Aorta (tissue), 5 donors: Measurements from ENCODE around the gene NUTF2. TPM values are rescaled to one million over a fixed set of nuclear protein-coding genes. Genes with fewer than 3 reads are reported as not detected.

Experiments
- ATAC-seq: fragments of 200-7000 bp; cut with Tn5 transposase; one replicate; pipeline ENCODE4 v1.9.1; 2022; ENCODE audit warnings: moderate library complexity; ENCODE audit not compliant: low FRiP score
- DNase-seq, 2 donors: peaks; one replicate each; pipeline ENCODE4 v3.0.0-alpha.2; 2020
- H3K27ac ChIP-seq, 2 donors: one replicate each; pipeline ENCODE4 v1.5.1; 2013; ENCODE audit warnings: low read length in 2 of 2, mild to moderate bottlenecking in 2 of 2, moderate library complexity in 2 of 2, control low read depth in 1 of 2, inconsistent platforms in 1 of 2, low read depth in 1 of 2
- H3K27me3 ChIP-seq, 2 donors: one replicate each; pipeline ENCODE4 v1.6.1; 2013; ENCODE audit warnings: control low read depth in 1 of 2, low read length in 1 of 2, mild to moderate bottlenecking in 1 of 2, moderate library complexity in 1 of 2; ENCODE audit not compliant: insufficient read depth in 2 of 2, control insufficient read depth in 1 of 2
- H3K36me3 ChIP-seq, 2 donors: one replicate each; pipeline ENCODE4 v1.6.1; 2013; ENCODE audit warnings: control low read depth in 1 of 2, low read length in 1 of 2, mild to moderate bottlenecking in 1 of 2; ENCODE audit not compliant: insufficient read depth in 2 of 2, control insufficient read depth in 1 of 2
- H3K4me1 ChIP-seq, 2 donors: one replicate each; pipeline ENCODE4 v1.6.1; 2013; ENCODE audit warnings: low read length in 2 of 2, control low read depth in 1 of 2, mild to moderate bottlenecking in 1 of 2, moderate library complexity in 1 of 2; ENCODE audit not compliant: insufficient read depth in 2 of 2, control insufficient read depth in 1 of 2
- H3K4me3 ChIP-seq, 2 donors: one replicate each; pipeline ENCODE4 v1.5.1; 2013; ENCODE audit warnings: low read length in 2 of 2, control low read depth in 1 of 2, mild to moderate bottlenecking in 1 of 2
- H3K9me3 ChIP-seq: one replicate; pipeline ENCODE4 v1.6.1; 2013; ENCODE audit warnings: mild to moderate bottlenecking, low read length; ENCODE audit not compliant: control insufficient read depth
- WGBS, 2 donors: extraction: QIAGEN DNeasy Blood & Tissue Kit; methylation state at CpG; one replicate each; pipeline ENCODE4 v1.1.7; 2013; 5-methylcytosine and 5-hydroxymethylcytosine counted together
- intact Hi-C, 2 donors: fragments of 100-400 bp; cut with DNase I; formaldehyde crosslinking; loops; one replicate each; pipeline versions ENCODE4 v1.14.2 to v1.15.0; 2022
- polyA plus RNA-seq, 2 donors: library from polyadenylated mRNA; stranded (reverse); fragments of 200-250 nt; gene quantifications; one replicate each; pipeline ENCODE4 v1.2.3, GENCODE V29; 2013
- total RNA-seq, 2 donors: library from RNA; stranded (reverse); fragmentation: NEBNext Ultra II Directional; extraction: Animal tissue kit (Norgen Biotek cat#: 25700); gene quantifications; one replicate each; pipeline ENCODE4 v1.2.1, GENCODE V29; 2021
- donor health status: healthy with polysubstance abuse.
- donor health status: Bipolar disorder and iron deficiency.
- donor health status: DM: no; HTN: no; CAD: no.
- donor health status: DM: no; HTN: no; CAD: no.
- donor health status: DM: yes; HTN: yes; CAD: no.

NUTF2 gene
- total and polyA plus RNA-seq, 4 donors = 80.7 to 130 (median 91.8) TPM

GRCh38 chr16:67874372-67874771, 27.6 kb downstream of the NUTF2 start:
- H3K27me3 ChIP-seq = no peaks in the 10 kb centered on the region
- no peak overlapping the region for H3K27ac ChIP-seq
- DNase-seq (no peak), ATAC-seq (no peak)
- H3K4me3 ChIP-seq = no peak overlapping the region
- H3K9me3 ChIP-seq = no peaks in the 10 kb centered on the region
- H3K36me3 ChIP-seq = peaks cover 3 to 14% of the 10 kb centered on the region in 2 donors
- intact Hi-C loops = no loop called here
- no peaks in the 10 kb centered on the region for H3K4me1 ChIP-seq
- 52 to 61% methylated on average over 3 of the region's 3 CpGs for whole genome bisulfite sequencing, 2 donors

- Histone ChIP-seq H3K4me1 (no peaks in the 10 kb centered on the region), H3K27ac (no peak overlapping the region), H3K4me3 (no peak overlapping the region), H3K9me3 (no peaks in the 10 kb centered on the region), H3K36me3 (peaks cover 0 to 13% of the 10 kb centered on the region in 2 donors), H3K27me3 (no peaks in the 10 kb centered on the region)
- intact Hi-C loops = no loop called here
- ATAC-seq (no peak), DNase-seq (no peak)
- 91 to 93% methylated on average over 11 of the region's 11 CpGs for WGBS, 2 donors
Measured at GRCh38 chr16:67877064-67877463, 30.3 kb downstream of the NUTF2 start.

GRCh38 chr16:67878232-67878631, 31.5 kb downstream of the NUTF2 start:
- H3K27ac ChIP-seq = no peak overlapping the region
- DNase-seq = no peak
- H3K4me3 ChIP-seq = no peak overlapping the region
- no peak for ATAC-seq
- H3K27me3 ChIP-seq = no peaks in the 10 kb centered on the region
- peaks cover 0 to 18% of the 10 kb centered on the region in 2 donors for H3K36me3 ChIP-seq
- 83 to 88% methylated on average over 6 of the region's 6 CpGs for WGBS, 2 donors
- intact Hi-C loops = no loop called here
- H3K4me1 ChIP-seq = no peaks in the 10 kb centered on the region
- H3K9me3 ChIP-seq = no peaks in the 10 kb centered on the region

GRCh38 chr16:67878846-67879245, 32.1 kb downstream of the NUTF2 start:
- DNase-seq (no peak), ATAC-seq (no peak)
- no peaks in the 10 kb centered on the region for H3K9me3 ChIP-seq
- H3K4me1 ChIP-seq = no peaks in the 10 kb centered on the region
- no peak overlapping the region for H3K4me3 ChIP-seq
- intact Hi-C loops = no loop called here
- H3K27me3 ChIP-seq = no peaks in the 10 kb centered on the region
- peaks cover 0 to 18% of the 10 kb centered on the region in 2 donors for H3K36me3 ChIP-seq
- no peak overlapping the region for H3K27ac ChIP-seq
- WGBS, 2 donors = 92 to 93% methylated on average over 9 of the region's 9 CpGs

- no peaks in the 10 kb centered on the region for H3K4me1 ChIP-seq
- ATAC-seq = no peak
- 87 to 91% methylated on average over 12 of the region's 12 CpGs for WGBS, 2 donors
- H3K4me3 ChIP-seq = no peak overlapping the region
- DNase-seq = peak in 1 of 2 donors; percentile 51
- no peak overlapping the region for H3K27ac ChIP-seq
- H3K27me3 ChIP-seq = no peaks in the 10 kb centered on the region
- H3K9me3 ChIP-seq = no peaks in the 10 kb centered on the region
- intact Hi-C loops = no loop called here
- H3K36me3 ChIP-seq = peaks cover 0 to 18% of the 10 kb centered on the region in 2 donors
Measured at GRCh38 chr16:67879462-67879861, 32.7 kb downstream of the NUTF2 start.

GRCh38 chr16:67879936-67880335, 33.2 kb downstream of the NUTF2 start:
- Histone ChIP-seq H3K4me1 (no peaks in the 10 kb centered on the region), H3K9me3 (no peaks in the 10 kb centered on the region), H3K27ac (no peak overlapping the region), H3K4me3 (no peak overlapping the region), H3K36me3 (peaks cover 0 to 18% of the 10 kb centered on the region in 2 donors), H3K27me3 (no peaks in the 10 kb centered on the region)
- WGBS, 2 donors = 89 to 90% methylated on average over 5 of the region's 5 CpGs
- no peak for ATAC-seq
- no peak for DNase-seq
- intact Hi-C loops = loop anchor here in 1 of 2 donors (5.0 kb wide), 1 partner anchor 38 kb away; the partner anchor contains the start of gene THAP11

GRCh38 chr16:67880584-67880983, 33.9 kb downstream of the NUTF2 start:
- Histone ChIP-seq H3K4me1 (no peaks in the 10 kb centered on the region), H3K36me3 (peaks cover 0 to 18% of the 10 kb centered on the region in 2 donors), H3K27me3 (no peaks in the 10 kb centered on the region), H3K27ac (no peak overlapping the region), H3K4me3 (no peak overlapping the region), H3K9me3 (no peaks in the 10 kb centered on the region)
- DNase-seq (no peak), ATAC-seq (no peak)
- intact Hi-C loops = loop anchor here in 1 of 2 donors (5.0 kb wide), 1 partner anchor 38 kb away; the partner anchor contains the start of gene THAP11
- WGBS, 2 donors = 89 to 93% methylated on average over 13 of the region's 13 CpGs

- H3K27ac ChIP-seq = no peak overlapping the region
- no peak overlapping the region for H3K4me3 ChIP-seq
- DNase-seq (no peak), ATAC-seq (no peak)
- H3K9me3 ChIP-seq = no peaks in the 10 kb centered on the region
- H3K27me3 ChIP-seq = no peaks in the 10 kb centered on the region
- peaks cover 0 to 18% of the 10 kb centered on the region in 2 donors for H3K36me3 ChIP-seq
- 88 to 89% methylated on average over 21 of the region's 21 CpGs for whole genome bisulfite sequencing, 2 donors
- no peaks in the 10 kb centered on the region for H3K4me1 ChIP-seq
- intact Hi-C loops = loop anchor here in 1 of 2 donors (5.0 kb wide), 1 partner anchor 39 kb away; the partner anchor contains the start of gene THAP11
Measured at GRCh38 chr16:67881621-67882161, 35.0 kb downstream of the NUTF2 start.
